ENCODE measurements around the gene PRCC.
"Not testable (repeated sequence)": the region's sequence is repeated elsewhere in the genome, so short reads cannot be mapped to it uniquely, and the experiment has no call there.

PRCC gene

GRCh38 chr1:156744344-156744743, 23.0 kb upstream of the PRCC start:
- DNase-seq (ENCODE audit: low read depth, low spot score): no peak

GRCh38 chr1:156744786-156745419, 22.4 kb upstream of the PRCC start:
- DNase-seq (ENCODE audit: low read depth, low spot score): no peak

- DNase-seq (ENCODE audit: low read depth, low spot score): no peak
These were observed 21.5 kb upstream of the PRCC start for GRCh38 chr1:156745881-156746280.

GRCh38 chr1:156746406-156746727, 21.0 kb upstream of the PRCC start:
- no peak for DNase-seq (ENCODE audit: low read depth, low spot score)

- DNase-seq (ENCODE audit: low read depth, low spot score): peak; percentile 96
These were observed 20.4 kb upstream of the PRCC start for GRCh38 chr1:156746728-156747631.

- DNase-seq (ENCODE audit: low read depth, low spot score): peak; percentile 14
These were observed 19.3 kb upstream of the PRCC start for GRCh38 chr1:156747742-156748669.

- DNase-seq (ENCODE audit: low read depth, low spot score): peak; percentile 58
These were observed 18.5 kb upstream of the PRCC start for GRCh38 chr1:156748670-156749418.

GRCh38 chr1:156749419-156750118, 17.8 kb upstream of the PRCC start:
- no peak for DNase-seq (ENCODE audit: low read depth, low spot score)

GRCh38 chr1:156750191-156750672, 17.1 kb upstream of the PRCC start:
- peak; percentile 28 for DNase-seq (ENCODE audit: low read depth, low spot score)

GRCh38 chr1:156750711-156751450, 16.5 kb upstream of the PRCC start:
- no peak for DNase-seq (ENCODE audit: low read depth, low spot score)

GRCh38 chr1:156751451-156751756, 15.9 kb upstream of the PRCC start, which contains the start of gene HDGF:
TSS of gene HDGF (minus strand) at chr1:156751675. CDS start at chr1:156751429, 246 bp downstream.
- DNase-seq (ENCODE audit: low read depth, low spot score): no peak

- DNase-seq (ENCODE audit: low read depth, low spot score): peak; percentile 99
These were observed 15.4 kb upstream of the PRCC start for GRCh38 chr1:156751757-156752481.

GRCh38 chr1:156752843-156753482, 14.4 kb upstream of the PRCC start:
- DNase-seq (ENCODE audit: low read depth, low spot score): no peak

GRCh38 chr1:156754219-156754618, 13.1 kb upstream of the PRCC start:
- no peak for DNase-seq (ENCODE audit: low read depth, low spot score)

- DNase-seq (ENCODE audit: low read depth, low spot score): no peak
These were observed 11.8 kb upstream of the PRCC start for GRCh38 chr1:156755527-156755950.

- no peak for DNase-seq (ENCODE audit: low read depth, low spot score)
These were observed 11.0 kb upstream of the PRCC start for GRCh38 chr1:156756355-156756754.

- DNase-seq (ENCODE audit: low read depth, low spot score): not testable (repeated sequence)
These were observed 9.6 kb upstream of the PRCC start for GRCh38 chr1:156757572-156758253.
